Activated T-cell treated with anti-CD3 and anti-CD28 coated beads, Interleukin-2, amount 50 U/mL, for 72 hours (primary cell): ENCODE results near the gene PDCD4. TPM values are rescaled to one million over a fixed set of nuclear protein-coding genes. Genes with fewer than 3 reads are reported as not detected.

ENCODE experiments used
- ATAC-seq, 2 donors: fragments of 150-1000 bp; cut with Tn5 transposase; replicated peaks in 1 of 2; 2 replicates each; pipeline ENCODE4 v1.10.0; 2021; ENCODE audit warnings: moderate library complexity in 2 of 2, mild to moderate bottlenecking in 1 of 2
- DNase-seq, 2 donors: peaks; one replicate each; pipeline ENCODE4 v3.0.0; 2021 to 2022; ENCODE audit warnings: mixed read lengths in 1 of 2
- H3K27ac Mint-ChIP-seq: one replicate; pipeline ENCODE4 v1.8.0; 2022; ENCODE audit warnings: mild to moderate bottlenecking, moderate library complexity, mixed read lengths
- H3K27me3 Mint-ChIP-seq: one replicate; pipeline ENCODE4 v1.8.0; 2022; ENCODE audit warnings: low read depth, mixed read lengths
- H3K36me3 Mint-ChIP-seq, 2 donors: one replicate each; pipeline ENCODE4 v1.8.0; 2022; ENCODE audit warnings: mixed read lengths in 2 of 2, mild to moderate bottlenecking in 1 of 2; ENCODE audit not compliant: insufficient read depth in 2 of 2
- H3K4me1 Mint-ChIP-seq: one replicate; pipeline ENCODE4 v1.8.0; 2022; ENCODE audit warnings: low read depth, mixed read lengths
- H3K4me3 Mint-ChIP-seq, 2 donors: one replicate each; pipeline ENCODE4 v1.8.0; 2022; ENCODE audit warnings: mild to moderate bottlenecking in 2 of 2, mixed read lengths in 2 of 2, moderate library complexity in 2 of 2
- H3K9me3 Mint-ChIP-seq, 2 donors: one replicate each; pipeline ENCODE4 v1.8.0; 2022; ENCODE audit warnings: mixed read lengths in 2 of 2
- total RNA-seq, 2 donors: library from RNA; stranded (reverse); gene quantifications; one replicate each; pipeline ENCODE4 v1.2.3, GENCODE V29; 2022

Gene PDCD4
- total RNA-seq, 2 donors from 2014 or later = 340 to 386 TPM

- Mint-ChIP-seq H3K4me3 (no peak overlapping the region), H3K27me3 (no peaks in the 10 kb centered on the region), H3K36me3 (peaks cover 7 to 28% of the 10 kb centered on the region in 2 donors), H3K9me3 (peaks cover 0 to 7% of the 10 kb centered on the region in 2 donors), H3K4me1 (peaks cover 28% of the 10 kb centered on the region), H3K27ac (no peak overlapping the region)
- ATAC-seq (no peak), DNase-seq (no peak)
Measured at GRCh38 chr10:110939419-110939818, 67.7 kb downstream of the PDCD4 start.

- Mint-ChIP-seq H3K4me1 (peaks cover 44% of the 10 kb centered on the region), H3K36me3 (peaks cover 12 to 38% of the 10 kb centered on the region in 2 donors), H3K27me3 (no peaks in the 10 kb centered on the region), H3K4me3 (no peak overlapping the region), H3K27ac (no peak overlapping the region), H3K9me3 (peaks cover 0 to 11% of the 10 kb centered on the region in 2 donors)
- DNase-seq (no peak), ATAC-seq (no peak)
Measured at GRCh38 chr10:110944792-110945396, 73.2 kb downstream of the PDCD4 start.

DNA sequence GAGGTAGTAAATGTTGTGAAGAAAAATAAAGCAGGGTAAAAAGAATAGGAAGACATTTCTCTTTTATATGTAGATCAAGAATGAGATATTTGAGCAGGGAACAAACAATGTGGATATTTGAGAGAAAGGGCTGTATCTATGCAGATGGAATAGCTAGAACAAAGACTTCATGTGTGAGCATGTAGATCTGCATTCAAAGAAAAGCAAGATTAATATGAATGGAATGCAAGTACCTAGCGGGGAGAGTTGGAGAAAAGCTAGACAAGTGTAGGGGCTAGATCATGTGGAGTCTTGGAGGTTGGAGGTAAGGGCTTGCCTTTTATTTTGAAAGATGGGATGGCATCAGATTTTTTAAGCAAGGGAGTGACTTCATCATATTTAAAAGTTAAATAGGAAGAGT is 74.8 kb downstream of the PDCD4 start:
- Mint-ChIP-seq H3K27me3 (no peaks in the 10 kb centered on the region), H3K36me3 (peaks cover 12 to 35% of the 10 kb centered on the region in 2 donors), H3K9me3 (peaks cover 0 to 11% of the 10 kb centered on the region in 2 donors), H3K4me3 (no peak overlapping the region), H3K4me1 (peaks cover 34% of the 10 kb centered on the region), H3K27ac (no peak overlapping the region)
- DNase-seq = no peak
- no peak for ATAC-seq

DNA sequence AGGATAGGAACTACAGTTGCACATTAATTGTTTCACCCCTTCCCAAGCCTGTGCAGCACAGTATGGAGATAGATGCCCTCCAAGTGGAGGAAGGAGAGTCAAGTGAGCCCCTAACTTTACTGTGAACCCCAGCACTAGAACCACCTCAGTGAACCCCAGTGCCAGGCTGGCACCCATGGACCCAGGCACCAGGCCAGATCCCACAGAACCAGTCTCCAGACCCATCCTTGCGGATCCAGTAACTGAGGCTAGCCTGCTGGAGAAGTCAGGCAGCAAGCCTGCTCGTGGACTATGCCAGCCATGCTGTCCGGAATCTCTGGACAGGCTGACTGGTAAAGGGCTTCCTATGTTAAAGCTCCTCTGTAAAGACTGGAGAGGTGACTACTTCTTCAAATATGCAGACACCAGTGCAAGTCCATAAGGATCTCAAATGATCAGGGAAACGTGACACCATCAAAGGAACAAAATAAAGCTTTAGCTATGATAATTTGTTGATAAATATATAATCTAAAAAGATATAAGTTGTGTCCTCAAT is 75.4 kb downstream of the PDCD4 start:
- no peak for ATAC-seq
- peaks cover 34% of the 10 kb centered on the region for H3K4me1 Mint-ChIP-seq
- no peak overlapping the region for H3K4me3 Mint-ChIP-seq
- H3K36me3 Mint-ChIP-seq = peaks cover 13 to 35% of the 10 kb centered on the region in 2 donors
- peaks cover 0 to 12% of the 10 kb centered on the region in 2 donors for H3K9me3 Mint-ChIP-seq
- no peak for DNase-seq
- H3K27ac Mint-ChIP-seq = no peak overlapping the region
- H3K27me3 Mint-ChIP-seq = no peaks in the 10 kb centered on the region

Other genes with a start within 250 kb of the PDCD4 start
- gene RBM20, start 227.6 kb upstream of the PDCD4 start, total RNA-seq = under 1 TPM; 0.37 to 0.72 TPM
- gene BBIP1, start 47.3 kb downstream of the PDCD4 start, total RNA-seq = 10 to 100 TPM; 25.7 to 34.5 TPM
- gene SHOC2, start 47.7 kb downstream of the PDCD4 start, total RNA-seq = 10 to 100 TPM; 66.1 to 71.3 TPM
- gene ADRA2A, start 205.1 kb downstream of the PDCD4 start, total RNA-seq = under 1 TPM in 1 of 2 donors, not detected in 1; 0.07 TPM